CD4-positive, alpha-beta T cell (primary cell): ENCODE results near the gene MYO1D. TPM values are rescaled to one million over a fixed set of nuclear protein-coding genes. Genes with fewer than 3 reads are reported as not detected.
"Not testable (repeated sequence)": the region's sequence is repeated elsewhere in the genome, so short reads cannot be mapped to it uniquely, and the experiment has no call there.

ENCODE experiments used
- ATAC-seq: fragments of 200-7000 bp; cut with Tn5 transposase; one replicate; pipeline ENCODE4 v1.10.0; 2022; ENCODE audit warnings: mild to moderate bottlenecking; ENCODE audit not compliant: poor library complexity
- CTCF ChIA-PET: fragments of 350-600 bp; sonication (Branson Sonifier 250); formaldehyde crosslinking; loops from one replicate; lab custom pipeline; 2021; ENCODE audit warnings: antibody characterized with exemption, inconsistent platforms; lab: Charles Lee
- POLR2A ChIA-PET: fragments of 350-600 bp; sonication (Branson Sonifier 250); formaldehyde crosslinking; loops from one replicate; lab custom pipeline; 2021; ENCODE audit warnings: antibody characterized with exemption, inconsistent platforms; lab: Charles Lee
- DNase-seq, 14 experiments: peaks; one replicate each; pipeline ENCODE4 v3.0.0-alpha.2; 2013 to 2020; ENCODE audit warnings: mixed read lengths in 2 of 14
- H3K27ac ChIP-seq, 2 donors: one replicate each; pipeline versions ENCODE4 v1.5.1 to v1.7.0; 2013; ENCODE audit warnings: low read length in 2 of 2, low read depth in 1 of 2, mild to moderate bottlenecking in 1 of 2
- H3K27me3 ChIP-seq, 2 experiments: 1 replicate in 1 of 2; 2 replicates in 1 of 2; pipeline versions ENCODE4 v1.6.1 to v1.7.0; 2013; ENCODE audit warnings: low read length in 2 of 2, control low read depth in 1 of 2, mild to moderate bottlenecking in 1 of 2, moderate library complexity in 1 of 2; ENCODE audit not compliant: insufficient read depth in 2 of 2, control insufficient read depth in 1 of 2
- H3K36me3 ChIP-seq: one replicate; pipeline ENCODE4 v1.6.1; 2013; ENCODE audit warnings: low read length, control low read depth; ENCODE audit not compliant: insufficient read depth
- H3K4me1 ChIP-seq: one replicate; pipeline ENCODE4 v1.6.1; 2013; ENCODE audit warnings: low read length, control low read depth; ENCODE audit not compliant: insufficient read depth
- H3K4me3 ChIP-seq: one replicate; pipeline ENCODE4 v1.5.1; 2013; ENCODE audit warnings: mild to moderate bottlenecking, low read length, moderate library complexity
- H3K9me3 ChIP-seq, 2 experiments: 1 replicate in 1 of 2; 2 replicates in 1 of 2; pipeline versions ENCODE4 v1.6.1 to v1.7.0; 2013; ENCODE audit warnings: low read length in 2 of 2, mild to moderate bottlenecking in 2 of 2, control low read depth in 1 of 2, moderate library complexity in 1 of 2; ENCODE audit not compliant: control insufficient read depth in 1 of 2, insufficient read depth in 1 of 2
- H3K27ac Mint-ChIP-seq: one replicate; pipeline ENCODE4 v1.8.0; 2020; ENCODE audit warnings: mixed read lengths
- H3K27me3 Mint-ChIP-seq: one replicate; pipeline ENCODE4 v1.8.0; 2021; ENCODE audit warnings: mixed read lengths
- H3K36me3 Mint-ChIP-seq: one replicate; pipeline ENCODE4 v1.8.0; 2021; ENCODE audit warnings: low read depth, mixed read lengths
- H3K4me1 Mint-ChIP-seq: one replicate; pipeline ENCODE4 v1.8.0; 2021; ENCODE audit warnings: low read depth, mixed read lengths
- H3K4me3 Mint-ChIP-seq: one replicate; pipeline ENCODE4 v1.8.0; 2020; ENCODE audit warnings: mild to moderate bottlenecking, mixed read lengths
- H3K9me3 Mint-ChIP-seq: one replicate; pipeline ENCODE4 v1.8.0; 2020; ENCODE audit warnings: mixed read lengths
- intact Hi-C, 2 experiments: fragments of 100-400 bp; cut with DNase I in 1 of 2; cut with micrococcal nuclease in 1 of 2; formaldehyde crosslinking; loops; one replicate each; pipeline versions ENCODE4 v1.15.1 to v1.9.0; 2023 to 2025; cut with DNase I, micrococcal nuclease
- total RNA-seq, 174 experiments: library from RNA in 2 of 174; stranded (reverse) in 2 of 174; gene quantifications; one replicate each; pipeline ENCODE4 v1.2.3 and lab custom pipeline; 2021 to 2026
- TF ChIP-seq, protein P1 (sequence below): fragments of 200-600 bp; IDR thresholded peaks from one replicate; pipeline ENCODE4 v1.8.0; 2022; ENCODE audit warnings: antibody characterized with exemption, mild to moderate bottlenecking

Gene MYO1D
- total RNA-seq, 2 experiments from 2014 or later, result 5.8 to 6.4 TPM

GRCh38 chr17:32651084-32651483 lies 225.8 kb downstream of the MYO1D start:
- no peak overlapping the region for H3K4me3 Mint-ChIP-seq
- peaks cover 66% of the 10 kb centered on the region for H3K36me3 Mint-ChIP-seq
- POLR2A ChIA-PET, result no interaction called here
- intact Hi-C loops, result no loop called here
- H3K9me3 Mint-ChIP-seq, result peaks cover 6% of the 10 kb centered on the region
- Histone ChIP-seq H3K36me3 (peaks cover 6% of the 10 kb centered on the region), H3K9me3 (peaks cover 0 to 9% of the 10 kb centered on the region in 2 experiments), H3K4me1 (no peaks in the 10 kb centered on the region), H3K27ac (no peak overlapping the region), H3K27me3 (no peaks in the 10 kb centered on the region), H3K4me3 (no peak overlapping the region)
- CTCF ChIA-PET, result interaction anchor here (0.8 kb wide), 1 partner anchor 8 kb away, joined by 4 read pairs; no protein-coding TSS in a partner anchor
- no peaks in the 10 kb centered on the region for H3K27me3 Mint-ChIP-seq
- no peak for DNase-seq
- H3K27ac Mint-ChIP-seq, result no peak overlapping the region
- ATAC-seq, result no peak
- TF ChIP-seq, protein P1, sequence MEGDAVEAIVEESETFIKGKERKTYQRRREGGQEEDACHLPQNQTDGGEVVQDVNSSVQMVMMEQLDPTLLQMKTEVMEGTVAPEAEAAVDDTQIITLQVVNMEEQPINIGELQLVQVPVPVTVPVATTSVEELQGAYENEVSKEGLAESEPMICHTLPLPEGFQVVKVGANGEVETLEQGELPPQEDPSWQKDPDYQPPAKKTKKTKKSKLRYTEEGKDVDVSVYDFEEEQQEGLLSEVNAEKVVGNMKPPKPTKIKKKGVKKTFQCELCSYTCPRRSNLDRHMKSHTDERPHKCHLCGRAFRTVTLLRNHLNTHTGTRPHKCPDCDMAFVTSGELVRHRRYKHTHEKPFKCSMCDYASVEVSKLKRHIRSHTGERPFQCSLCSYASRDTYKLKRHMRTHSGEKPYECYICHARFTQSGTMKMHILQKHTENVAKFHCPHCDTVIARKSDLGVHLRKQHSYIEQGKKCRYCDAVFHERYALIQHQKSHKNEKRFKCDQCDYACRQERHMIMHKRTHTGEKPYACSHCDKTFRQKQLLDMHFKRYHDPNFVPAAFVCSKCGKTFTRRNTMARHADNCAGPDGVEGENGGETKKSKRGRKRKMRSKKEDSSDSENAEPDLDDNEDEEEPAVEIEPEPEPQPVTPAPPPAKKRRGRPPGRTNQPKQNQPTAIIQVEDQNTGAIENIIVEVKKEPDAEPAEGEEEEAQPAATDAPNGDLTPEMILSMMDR, result no peak
- H3K4me1 Mint-ChIP-seq, result no peaks in the 10 kb centered on the region

DNA sequence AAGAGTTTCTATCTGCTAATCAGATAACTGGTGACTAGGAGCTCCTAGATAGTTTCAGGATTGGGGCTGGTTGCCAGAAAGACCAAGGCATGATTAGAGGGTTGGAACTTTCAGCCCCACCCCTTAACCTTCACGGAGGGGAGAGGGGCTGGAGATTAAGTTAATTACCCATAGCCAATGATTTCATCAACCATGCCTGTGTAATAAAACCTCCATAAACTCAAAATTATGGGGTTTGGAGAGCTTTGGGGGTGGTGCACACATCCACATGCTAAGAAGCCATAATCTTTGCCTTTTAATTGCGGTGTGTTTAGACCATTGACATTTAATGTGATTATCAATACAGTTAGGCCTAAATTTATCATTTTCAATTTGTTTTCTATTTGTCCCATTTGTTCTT lies 228.5 kb downstream of the MYO1D start:
- TF ChIP-seq, protein P1, result no peak
- no peak for ATAC-seq

GRCh38 chr17:32646941-32647340 lies 230.0 kb downstream of the MYO1D start:
- ChIA-PET CTCF (no interaction called here), POLR2A (interaction anchor here (0.7 kb wide), 1 partner anchor 12 kb away, joined by 3 read pairs; no protein-coding TSS in a partner anchor)
- no peak for DNase-seq
- no peak for ATAC-seq
- Mint-ChIP-seq H3K9me3 (peaks cover 6% of the 10 kb centered on the region), H3K27ac (no peak overlapping the region), H3K36me3 (peaks cover 35% of the 10 kb centered on the region), H3K4me3 (no peak overlapping the region), H3K4me1 (no peaks in the 10 kb centered on the region), H3K27me3 (no peaks in the 10 kb centered on the region)
- no peak overlapping the region for H3K4me3 ChIP-seq
- TF ChIP-seq, protein P1, result no peak
- H3K9me3 ChIP-seq, result peaks cover 0 to 9% of the 10 kb centered on the region in 2 experiments
- intact Hi-C loops, result no loop called here
- H3K36me3 ChIP-seq, result peaks cover 3% of the 10 kb centered on the region
- no peaks in the 10 kb centered on the region for H3K4me1 ChIP-seq
- H3K27me3 ChIP-seq, result no peaks in the 10 kb centered on the region
- no peak overlapping the region for H3K27ac ChIP-seq

More for the DNA sequence above, 228.5 kb downstream of the MYO1D start:
- no peak overlapping the region for H3K27ac Mint-ChIP-seq
- H3K4me1 Mint-ChIP-seq, result no peaks in the 10 kb centered on the region
- ChIA-PET CTCF (no interaction called here), POLR2A (no interaction called here)
- Histone ChIP-seq H3K36me3 (peaks cover 3% of the 10 kb centered on the region), H3K4me1 (no peaks in the 10 kb centered on the region), H3K9me3 (peaks cover 0 to 9% of the 10 kb centered on the region in 2 experiments), H3K4me3 (no peak overlapping the region), H3K27ac (no peak overlapping the region), H3K27me3 (no peaks in the 10 kb centered on the region)
- intact Hi-C loops, result no loop called here
- H3K27me3 Mint-ChIP-seq, result no peaks in the 10 kb centered on the region
- no peak overlapping the region for H3K4me3 Mint-ChIP-seq
- peaks cover 46% of the 10 kb centered on the region for H3K36me3 Mint-ChIP-seq
- no peak for DNase-seq
- peaks cover 6% of the 10 kb centered on the region for H3K9me3 Mint-ChIP-seq

DNA sequence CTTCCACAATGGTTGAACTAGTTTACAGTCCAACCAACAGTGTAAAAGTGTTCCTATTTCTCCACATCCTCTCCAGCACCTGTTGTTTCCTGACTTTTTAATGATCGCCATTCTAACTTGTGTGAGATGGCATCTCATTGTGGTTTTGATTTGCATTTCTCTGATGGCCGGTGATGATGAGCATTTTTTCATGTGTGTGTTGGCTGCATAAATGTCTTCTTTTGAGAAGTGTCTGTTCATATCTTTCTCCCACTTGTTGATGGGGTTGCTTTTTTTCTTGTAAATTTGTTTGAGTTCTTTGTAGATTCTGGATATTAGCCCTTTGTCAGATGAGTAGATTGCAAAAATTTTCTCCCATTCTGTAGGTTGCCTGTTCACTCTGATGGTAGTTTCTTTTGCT lies 235.4 kb downstream of the MYO1D start:
- H3K4me3 ChIP-seq, H3K4me3 Mint-ChIP-seq, H3K36me3 ChIP-seq, POLR2A ChIA-PET, H3K27me3 ChIP-seq, H3K9me3 ChIP-seq, H3K9me3 Mint-ChIP-seq, H3K4me1 ChIP-seq, CTCF ChIA-PET, H3K36me3 Mint-ChIP-seq, H3K4me1 Mint-ChIP-seq, H3K27ac Mint-ChIP-seq, H3K27ac ChIP-seq, intact Hi-C loops, H3K27me3 Mint-ChIP-seq, DNase-seq, ATAC-seq: not testable (repeated sequence)
